ENCODE measurements around the gene ADAMTS15. TPM values are rescaled to one million over a fixed set of nuclear protein-coding genes. Genes with fewer than 3 reads are reported as not detected.

The ADAMTS15 gene
- polyA plus RNA-seq, 1 donor, result 20.0 TPM

DNA sequence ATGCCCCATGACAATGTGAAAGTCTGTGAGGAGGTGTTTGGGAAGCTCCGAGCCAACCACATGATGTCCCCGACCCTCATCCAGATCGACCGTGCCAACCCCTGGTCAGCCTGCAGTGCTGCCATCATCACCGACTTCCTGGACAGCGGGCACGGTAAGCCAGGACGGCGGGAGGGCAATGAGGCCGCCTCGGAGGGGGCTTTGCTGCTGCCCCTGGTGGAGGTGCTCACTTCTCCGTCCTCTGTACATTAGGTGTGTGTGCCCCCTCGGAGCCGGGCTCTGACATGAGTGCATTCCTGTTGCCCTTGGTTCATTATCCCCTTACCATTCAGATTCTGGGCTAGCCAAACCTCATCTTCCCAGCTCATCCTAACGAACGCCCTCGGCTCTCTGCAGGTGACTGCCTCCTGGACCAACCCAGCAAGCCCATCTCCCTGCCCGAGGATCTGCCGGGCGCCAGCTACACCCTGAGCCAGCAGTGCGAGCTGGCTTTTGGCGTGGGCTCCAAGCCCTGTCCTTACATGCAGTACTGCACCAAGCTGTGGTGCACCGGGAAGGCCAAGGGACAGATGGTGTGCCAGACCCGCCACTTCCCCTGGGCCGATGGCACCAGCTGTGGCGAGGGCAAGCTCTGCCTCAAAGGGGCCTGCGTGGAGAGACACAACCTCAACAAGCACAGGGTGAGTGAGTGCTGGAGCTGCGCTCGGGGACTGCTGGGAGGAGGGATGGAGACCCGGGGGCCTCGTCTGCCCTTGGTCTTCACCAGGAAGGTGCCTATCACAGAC, 13.8 kb downstream of the ADAMTS15 start:
- no peak for DNase-seq

DNA sequence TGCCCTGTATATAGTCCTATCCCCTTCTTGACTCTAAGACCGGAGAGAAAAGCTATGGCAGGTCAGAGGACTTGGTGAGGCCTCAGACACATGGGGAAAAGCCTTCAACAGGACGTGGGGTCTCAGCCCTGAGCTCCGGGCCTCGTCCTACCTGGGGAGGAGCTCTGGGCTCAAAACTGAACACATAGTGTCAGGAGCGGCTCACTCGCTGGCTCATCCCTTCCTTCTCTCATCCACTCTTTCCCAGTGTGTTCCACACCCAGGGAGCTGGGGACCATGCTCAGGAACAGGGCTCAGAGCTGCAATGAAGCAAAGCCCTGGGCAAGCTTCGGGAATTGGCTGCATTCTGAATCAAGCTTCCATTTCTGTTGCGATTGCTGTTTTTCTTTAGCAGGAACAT, 14.5 kb downstream of the ADAMTS15 start:
- no peak for DNase-seq

DNA sequence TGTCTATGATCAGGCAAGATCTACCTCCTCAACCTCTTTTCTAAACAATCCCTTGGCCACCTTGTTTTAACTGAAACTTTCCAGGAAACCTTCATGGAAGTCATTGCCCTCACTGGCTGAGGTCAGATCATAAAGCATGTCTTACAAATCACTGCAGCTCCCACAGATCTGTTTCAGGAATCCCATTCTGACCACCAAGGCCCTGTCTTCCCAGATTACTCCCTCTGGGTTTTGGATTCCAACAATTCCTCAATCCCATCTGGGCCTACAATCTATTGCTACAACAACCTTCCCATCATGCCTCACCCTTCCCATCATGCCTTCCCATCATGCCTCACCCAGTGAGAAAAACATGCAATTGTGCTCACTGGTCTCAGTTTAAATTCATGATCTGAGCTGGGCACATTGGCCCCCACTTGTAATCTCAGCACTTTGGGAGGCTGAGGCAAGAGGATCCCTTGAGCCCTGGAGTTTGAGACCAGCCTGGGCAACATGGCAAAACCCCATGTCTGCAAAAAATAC, 15.9 kb downstream of the ADAMTS15 start:
- DNase-seq, result no peak

DNA sequence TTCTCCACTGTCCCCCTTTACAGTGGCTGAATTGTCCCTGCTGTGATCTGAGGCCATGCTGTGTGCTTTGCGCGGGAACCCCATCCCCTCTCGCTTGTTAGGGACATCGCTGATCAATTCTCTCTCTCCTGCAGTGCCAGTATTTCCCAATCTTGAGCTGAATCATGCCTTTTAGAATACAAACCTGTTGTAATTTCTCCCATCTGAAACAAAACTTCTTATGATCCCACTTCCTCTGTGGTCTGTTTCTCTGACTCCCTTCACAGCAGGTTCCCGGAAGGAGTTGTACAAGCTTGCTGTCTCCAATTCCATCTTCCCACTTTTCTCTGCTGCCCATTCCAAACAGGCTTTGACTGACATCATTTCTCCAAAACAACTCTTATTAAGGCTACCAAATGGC, 16.8 kb downstream of the ADAMTS15 start:
- no peak for DNase-seq

DNA sequence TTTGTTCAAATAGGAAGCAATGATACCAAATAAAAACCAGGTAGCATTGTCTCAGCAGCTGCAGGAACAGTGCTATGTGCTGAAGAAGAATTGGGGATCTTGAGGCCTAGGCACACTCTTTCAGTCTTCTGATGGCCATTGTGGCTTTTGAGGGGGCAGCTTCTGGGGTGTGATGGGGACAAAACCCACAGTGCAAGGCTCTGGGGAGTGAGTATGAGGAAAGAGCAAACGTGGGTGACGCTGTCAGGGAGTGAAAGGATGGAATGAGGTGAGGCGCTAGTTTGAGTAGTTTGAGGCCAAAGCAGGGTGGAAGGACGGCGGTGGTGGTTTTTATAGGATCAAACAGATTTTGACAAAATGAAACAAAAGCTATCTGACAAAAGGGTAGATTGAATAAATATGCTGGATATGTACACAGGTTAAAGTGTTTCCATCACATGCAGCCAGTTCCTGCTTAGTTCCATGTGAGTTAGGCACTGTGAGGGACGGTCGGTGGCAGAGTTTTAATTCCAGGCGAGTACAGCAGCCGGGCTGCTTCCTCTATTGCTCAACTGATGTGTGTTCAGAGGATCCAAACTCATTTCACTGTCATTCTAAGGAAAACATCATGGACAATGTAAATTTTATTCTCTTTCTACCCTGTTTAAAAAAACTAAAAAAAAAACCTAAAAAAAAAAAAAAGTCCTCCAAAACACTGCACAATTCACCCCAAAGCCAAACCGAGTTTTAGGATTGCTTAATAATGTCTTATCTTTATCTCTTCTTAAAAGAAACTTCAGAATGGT, 18.9 kb downstream of the ADAMTS15 start:
- DNase-seq, result no peak

DNA sequence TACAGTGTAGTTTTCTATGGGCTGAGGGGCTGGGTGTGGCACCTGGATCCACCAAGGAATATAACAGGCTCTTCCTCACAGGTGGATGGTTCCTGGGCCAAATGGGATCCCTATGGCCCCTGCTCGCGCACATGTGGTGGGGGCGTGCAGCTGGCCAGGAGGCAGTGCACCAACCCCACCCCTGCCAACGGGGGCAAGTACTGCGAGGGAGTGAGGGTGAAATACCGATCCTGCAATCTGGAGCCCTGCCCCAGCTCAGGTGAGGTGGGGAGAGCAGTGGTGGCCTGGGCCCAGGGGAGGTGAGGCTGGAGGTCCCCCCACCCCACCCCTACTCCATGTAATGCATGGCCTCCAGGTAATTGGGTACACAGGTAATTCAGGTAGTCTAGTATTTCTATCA, 20.7 kb downstream of the ADAMTS15 start:
- no peak for DNase-seq

DNA sequence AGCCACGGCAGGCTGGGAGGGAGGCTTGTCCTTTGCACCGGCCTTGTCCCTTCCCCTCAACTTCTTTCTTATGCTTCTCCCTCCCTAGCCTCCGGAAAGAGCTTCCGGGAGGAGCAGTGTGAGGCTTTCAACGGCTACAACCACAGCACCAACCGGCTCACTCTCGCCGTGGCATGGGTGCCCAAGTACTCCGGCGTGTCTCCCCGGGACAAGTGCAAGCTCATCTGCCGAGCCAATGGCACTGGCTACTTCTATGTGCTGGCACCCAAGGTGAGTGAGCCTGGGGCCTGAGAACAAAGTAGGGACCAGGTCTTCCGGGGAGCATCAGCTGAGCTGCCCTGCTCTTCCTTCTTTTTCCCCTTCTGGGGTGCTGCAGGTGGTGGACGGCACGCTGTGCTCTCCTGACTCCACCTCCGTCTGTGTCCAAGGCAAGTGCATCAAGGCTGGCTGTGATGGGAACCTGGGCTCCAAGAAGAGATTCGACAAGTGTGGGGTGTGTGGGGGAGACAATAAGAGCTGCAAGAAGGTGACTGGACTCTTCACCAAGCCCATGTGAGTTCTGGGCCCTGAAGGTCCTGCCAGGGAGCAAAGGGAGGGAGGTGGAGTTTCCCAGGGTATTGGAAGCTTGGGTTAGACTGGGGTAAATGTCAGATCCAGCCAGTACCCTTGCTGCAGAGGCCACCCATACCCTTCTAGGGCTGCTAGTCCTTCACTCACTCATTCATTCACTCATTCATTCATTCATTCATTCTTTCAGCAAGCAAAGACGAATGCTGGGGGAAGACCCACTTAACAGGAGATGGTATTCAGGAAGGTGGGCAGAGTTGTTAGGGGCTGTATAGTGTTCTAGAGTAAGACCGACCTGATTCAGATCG, 22.6 kb downstream of the ADAMTS15 start:
- no peak for DNase-seq

DNA sequence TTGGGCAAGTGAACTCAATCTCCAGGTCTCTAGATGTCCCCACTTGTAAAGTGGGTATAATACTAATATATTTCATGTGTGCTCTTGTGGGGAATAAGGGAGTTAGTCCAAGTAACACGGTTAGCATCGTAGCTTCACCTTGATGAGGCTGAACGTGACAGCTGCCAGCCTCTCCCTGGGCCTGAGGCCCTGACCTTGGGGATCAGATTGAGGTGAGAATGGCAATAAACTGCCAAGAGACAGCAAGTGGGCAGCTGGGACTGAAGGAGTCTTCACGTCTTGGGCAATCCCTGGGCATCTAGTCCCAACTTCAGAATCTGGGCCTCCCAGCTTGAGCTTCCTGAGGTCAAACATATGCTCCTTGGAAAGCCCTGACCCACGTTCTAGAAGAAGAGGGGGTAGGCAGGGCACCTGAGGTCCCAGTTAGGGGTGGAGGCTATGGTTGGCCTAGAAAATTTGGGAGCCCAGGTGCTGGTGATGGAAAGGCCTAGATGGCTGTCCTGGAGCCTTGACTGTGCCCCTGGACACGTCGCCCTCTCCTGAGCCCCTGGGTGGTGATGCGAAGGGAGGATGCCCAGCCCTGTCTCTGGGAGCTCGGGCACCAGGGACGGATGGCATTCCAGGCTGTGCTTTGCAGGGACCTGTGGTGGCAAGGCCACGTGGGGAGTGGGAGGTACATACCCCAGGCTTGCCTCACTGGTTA, 23.4 kb downstream of the ADAMTS15 start:
- no peak for DNase-seq

DNA sequence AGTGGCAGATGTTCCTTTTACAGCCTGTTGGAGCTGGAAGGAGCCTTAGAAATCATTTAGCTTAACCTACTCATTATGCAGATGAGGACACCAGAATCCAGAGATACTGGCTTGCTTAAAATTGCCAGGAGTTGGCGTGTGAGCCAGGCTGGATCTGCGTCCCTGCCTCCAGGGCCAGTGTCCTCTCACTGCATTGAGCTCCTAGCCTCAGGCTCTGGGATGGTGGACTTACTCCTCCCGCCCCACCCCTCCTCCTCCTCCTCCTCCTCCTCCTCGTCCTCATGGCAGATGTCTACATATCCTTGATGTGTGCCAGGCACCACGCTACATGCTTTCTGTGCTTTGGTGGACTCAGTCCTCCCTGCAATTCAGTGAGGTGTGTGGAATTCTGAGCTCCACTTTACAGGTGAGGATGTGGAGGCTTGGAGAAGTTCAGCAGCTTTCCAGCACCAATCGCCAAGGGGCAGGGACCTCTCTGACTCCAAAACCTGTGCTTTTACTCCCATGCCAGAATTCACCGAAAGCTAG, 24.1 kb downstream of the ADAMTS15 start:
- DNase-seq, result no peak

DNA sequence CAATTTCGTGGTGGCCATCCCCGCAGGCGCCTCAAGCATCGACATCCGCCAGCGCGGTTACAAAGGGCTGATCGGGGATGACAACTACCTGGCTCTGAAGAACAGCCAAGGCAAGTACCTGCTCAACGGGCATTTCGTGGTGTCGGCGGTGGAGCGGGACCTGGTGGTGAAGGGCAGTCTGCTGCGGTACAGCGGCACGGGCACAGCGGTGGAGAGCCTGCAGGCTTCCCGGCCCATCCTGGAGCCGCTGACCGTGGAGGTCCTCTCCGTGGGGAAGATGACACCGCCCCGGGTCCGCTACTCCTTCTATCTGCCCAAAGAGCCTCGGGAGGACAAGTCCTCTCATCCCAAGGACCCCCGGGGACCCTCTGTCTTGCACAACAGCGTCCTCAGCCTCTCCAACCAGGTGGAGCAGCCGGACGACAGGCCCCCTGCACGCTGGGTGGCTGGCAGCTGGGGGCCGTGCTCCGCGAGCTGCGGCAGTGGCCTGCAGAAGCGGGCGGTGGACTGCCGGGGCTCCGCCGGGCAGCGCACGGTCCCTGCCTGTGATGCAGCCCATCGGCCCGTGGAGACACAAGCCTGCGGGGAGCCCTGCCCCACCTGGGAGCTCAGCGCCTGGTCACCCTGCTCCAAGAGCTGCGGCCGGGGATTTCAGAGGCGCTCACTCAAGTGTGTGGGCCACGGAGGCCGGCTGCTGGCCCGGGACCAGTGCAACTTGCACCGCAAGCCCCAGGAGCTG, 24.8 kb downstream of the ADAMTS15 start:
- DNase-seq, result no peak

DNA sequence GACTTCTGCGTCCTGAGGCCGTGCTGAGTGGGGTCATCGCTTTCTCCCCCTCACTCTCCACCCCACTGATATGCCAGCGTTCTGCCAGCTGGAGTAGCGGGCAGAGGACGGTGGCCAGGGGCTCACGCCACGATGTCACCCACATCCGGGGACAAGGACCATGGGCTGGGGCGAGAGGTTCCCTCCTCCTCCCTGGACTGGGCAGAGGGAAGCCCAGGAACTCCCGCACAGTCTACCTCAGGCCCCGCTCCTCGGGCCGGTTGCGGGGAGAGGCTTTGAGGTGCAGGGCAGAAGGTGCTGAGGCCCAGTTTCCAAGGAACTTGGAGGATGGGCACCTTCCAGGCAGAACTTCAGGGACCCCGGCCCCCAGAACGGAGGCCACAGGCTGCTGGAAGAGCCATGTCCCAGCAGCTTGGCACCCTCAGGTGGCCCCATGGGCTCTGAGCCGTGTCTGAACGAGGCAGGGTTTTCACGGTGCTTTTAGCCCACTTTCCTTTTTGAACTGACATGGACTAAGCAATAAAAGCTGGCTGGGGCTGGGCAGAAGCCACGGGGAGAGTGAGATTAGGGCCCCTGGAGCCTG, 25.4 kb downstream of the ADAMTS15 start:
- no peak for DNase-seq

DNA sequence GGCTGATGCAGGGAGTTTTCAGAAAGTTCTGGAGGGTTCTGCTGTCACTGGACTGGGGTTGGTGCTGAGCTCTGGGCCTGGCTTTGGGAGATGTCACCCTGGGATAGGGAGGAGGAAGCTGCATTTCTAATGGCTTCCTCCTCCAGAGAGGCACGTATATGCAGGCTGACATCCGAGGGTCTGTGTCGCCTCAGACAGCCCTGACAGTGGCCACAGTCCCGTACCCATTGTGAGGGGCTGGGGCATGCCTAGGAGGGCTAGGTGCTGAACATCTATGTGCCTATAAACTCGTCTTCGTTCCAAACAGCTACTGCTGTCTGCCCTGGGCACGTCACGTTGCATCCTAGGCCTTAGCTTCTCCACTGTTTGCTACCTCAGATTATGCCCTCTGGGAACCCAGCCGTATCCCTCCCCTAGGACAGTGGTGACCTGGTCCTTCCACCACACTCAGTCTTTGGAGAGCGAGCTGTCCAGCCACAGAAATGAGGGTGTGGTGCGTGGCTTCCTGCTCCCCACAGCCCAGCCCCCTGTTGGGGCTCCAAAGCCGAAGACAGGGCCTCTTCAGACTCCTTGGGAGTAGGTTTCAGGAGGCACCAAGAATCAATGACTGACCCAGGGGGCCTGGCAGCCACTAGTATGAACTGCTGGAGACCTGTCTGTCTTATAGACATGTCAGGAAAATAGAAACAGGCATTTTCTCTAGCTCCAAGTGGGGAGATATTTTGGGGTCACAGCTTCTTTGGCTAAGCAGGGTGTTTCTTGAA, 26.4 kb downstream of the ADAMTS15 start:
- DNase-seq, result no peak

DNA sequence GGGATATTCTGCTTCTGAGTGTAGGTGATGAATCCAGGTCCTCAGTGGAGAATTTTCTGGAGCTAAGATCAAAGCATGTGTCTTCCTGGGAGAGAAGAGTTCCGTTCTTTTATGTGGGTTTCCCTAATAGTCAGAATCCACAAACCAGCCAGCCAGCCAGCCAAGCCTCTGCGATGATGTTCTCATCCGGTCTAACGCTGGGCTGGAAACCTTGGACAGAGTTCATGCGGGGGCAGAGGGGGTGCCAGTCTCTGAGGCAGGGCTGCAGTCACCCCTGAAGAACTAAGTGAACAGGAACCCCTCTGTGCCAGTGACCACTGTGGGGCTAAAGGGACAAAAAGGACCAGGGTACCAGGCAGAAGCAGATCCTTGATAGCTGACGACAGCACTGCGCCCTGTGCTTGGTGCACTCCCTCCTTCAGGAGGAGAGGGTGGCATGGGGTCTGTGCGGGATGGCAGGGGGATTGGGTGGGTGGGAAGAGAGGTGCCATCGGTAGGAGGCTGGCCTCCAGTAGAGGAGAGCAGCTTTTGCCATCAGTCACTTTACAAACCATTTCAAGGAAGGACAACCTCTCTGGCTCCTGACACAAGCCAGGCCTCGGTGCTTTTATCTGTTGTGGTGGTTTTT, 27.1 kb downstream of the ADAMTS15 start:
- DNase-seq, result no peak

DNA sequence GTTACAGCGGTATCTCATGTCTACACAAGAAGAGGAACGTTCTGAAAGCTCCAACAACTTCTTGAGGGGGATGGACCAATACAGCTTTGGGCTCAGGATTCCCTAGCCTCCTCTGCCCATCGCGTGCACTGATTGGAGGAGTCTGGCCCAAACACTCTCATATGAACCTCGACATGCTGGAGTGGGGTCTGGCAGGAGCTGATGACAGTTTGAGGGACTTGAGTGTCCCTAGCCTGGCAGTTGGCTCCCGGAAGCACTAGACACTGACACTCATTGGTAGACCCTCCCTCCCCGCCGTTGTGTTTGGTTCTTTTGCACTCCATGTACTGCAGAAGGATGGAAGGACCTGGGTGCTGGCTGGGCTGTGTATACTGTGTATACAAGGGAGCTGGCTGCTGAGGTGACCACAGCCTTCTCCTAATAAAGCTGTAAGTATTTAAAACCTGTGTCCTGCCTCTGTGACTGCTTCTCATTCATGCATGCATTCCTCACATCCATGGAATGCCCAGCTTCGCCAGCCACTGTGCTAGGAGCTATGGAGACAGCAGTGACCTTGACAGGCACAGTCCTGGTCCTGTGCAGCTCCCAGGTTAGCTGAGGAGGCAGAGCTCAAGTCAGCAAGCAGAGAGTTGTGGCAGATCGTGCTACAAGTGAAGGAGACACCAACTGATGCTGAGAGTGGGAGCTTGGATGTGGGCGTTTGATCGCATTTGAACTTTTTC, 27.9 kb downstream of the ADAMTS15 start:
- DNase-seq, result no peak

DNA sequence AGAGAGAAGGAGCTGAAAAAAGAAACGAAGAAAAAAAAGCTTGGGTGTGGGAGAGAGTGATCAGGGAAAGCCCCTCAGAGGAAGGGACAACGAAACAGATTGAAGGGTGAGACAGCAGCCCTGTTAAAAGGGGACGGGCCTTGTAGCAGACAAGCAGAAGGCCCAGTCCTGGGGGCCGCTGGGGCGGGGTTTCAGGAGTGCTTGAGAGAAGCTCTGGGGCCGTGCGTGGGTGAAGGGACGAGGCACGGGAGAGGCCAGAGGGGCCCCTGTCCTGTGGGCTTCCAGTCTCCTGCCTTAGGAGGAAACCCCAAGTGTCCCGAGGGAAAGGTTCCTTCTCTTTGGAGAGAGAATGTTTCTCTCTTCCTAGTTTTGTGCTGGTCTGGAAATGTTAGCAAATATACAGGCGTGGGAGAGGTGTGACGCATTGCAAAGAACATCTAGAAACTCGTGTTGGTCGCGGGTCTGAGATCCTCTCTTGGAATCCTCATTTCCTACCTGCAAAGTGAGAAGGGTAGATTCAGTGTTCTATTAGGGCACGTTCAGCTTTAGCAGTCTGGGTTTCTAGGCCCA, 28.6 kb downstream of the ADAMTS15 start:
- DNase-seq, result no peak

DNA sequence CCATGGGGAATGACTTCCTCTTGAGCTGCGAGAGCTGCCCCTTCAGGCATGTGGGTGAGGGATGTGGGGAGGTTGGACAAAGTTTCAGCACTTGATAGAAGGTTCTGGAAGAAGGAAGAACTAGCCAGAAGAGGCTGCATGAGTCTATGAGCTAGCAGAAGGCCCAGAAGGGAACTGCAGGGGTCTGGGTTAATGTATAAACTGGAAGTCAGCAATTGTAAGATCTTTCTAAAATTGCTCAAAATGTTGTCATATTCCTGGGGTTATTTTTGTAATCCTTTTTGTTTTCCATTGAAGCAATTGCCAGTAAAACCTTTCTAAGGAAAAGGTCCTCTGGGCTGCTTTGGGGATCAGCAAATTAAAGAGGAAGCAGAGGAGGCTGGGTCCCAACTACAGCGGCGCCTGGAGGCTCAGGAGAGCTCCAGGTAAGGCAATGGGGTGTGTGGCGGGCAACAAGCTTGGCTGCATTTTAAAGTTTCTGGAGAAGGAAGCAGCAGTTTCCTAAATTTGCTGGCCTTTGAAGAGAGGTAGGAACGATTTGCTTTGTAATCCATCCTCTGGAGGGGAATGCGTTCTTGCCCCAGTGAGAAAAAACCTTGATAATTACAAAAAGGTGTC, 29.2 kb downstream of the ADAMTS15 start:
- no peak for DNase-seq

DNA sequence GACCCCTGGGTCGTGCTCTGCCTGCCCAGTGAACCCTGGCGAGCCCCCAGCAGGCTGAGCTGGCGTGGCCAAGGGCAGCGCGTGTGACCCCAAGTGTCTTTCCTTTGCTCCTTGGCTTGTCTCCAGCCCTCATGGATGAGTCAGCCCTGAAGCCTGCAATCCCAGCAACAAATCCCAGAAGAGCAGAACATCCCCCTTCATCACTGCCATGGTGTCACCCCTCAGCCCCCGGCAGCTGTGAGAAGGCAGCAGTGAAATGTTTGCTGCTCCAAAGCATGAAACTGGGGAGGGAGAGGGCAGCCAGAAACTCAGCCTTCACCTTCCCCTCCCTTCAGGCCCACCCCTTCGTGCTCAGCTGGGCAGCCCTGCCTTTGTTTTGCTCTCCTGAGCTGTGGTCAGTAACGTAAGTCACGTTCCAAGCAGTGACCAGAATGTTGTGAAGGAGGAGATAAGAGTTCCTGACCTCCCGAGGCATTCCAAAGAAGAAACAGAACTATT, 29.8 kb downstream of the ADAMTS15 start:
- no peak for DNase-seq

DNA sequence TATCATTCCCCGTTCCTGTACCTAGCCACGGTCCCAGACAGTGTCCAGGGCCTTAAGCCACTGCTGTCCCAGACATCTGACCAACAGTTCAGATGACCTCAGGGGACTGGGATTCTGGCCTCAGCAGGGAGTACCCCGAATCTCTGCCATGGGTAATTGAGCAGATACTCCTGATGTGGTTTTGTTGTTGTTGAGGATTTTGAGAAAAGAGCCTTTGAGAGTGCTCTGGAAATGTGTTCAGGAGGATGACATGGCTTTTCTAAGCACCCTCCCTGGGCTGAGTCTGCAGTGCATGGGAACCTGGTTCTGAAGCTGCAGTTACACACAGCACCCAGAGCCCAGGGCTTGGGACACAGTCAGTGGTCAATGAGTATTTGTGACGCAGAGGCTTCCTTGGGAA, 30.4 kb downstream of the ADAMTS15 start:
- DNase-seq, result no peak
